Effector CD8-positive, alpha-beta T cell (primary cell): ENCODE results near the gene C12orf75.
"Not testable (repeated sequence)": the region's sequence is repeated elsewhere in the genome, so short reads cannot be mapped to it uniquely, and the experiment has no call there.

Experiments
- DNase-seq: peaks from one replicate; lab custom pipeline; 2025; lab: John Stamatoyannopoulos, UW

Gene C12orf75

DNA sequence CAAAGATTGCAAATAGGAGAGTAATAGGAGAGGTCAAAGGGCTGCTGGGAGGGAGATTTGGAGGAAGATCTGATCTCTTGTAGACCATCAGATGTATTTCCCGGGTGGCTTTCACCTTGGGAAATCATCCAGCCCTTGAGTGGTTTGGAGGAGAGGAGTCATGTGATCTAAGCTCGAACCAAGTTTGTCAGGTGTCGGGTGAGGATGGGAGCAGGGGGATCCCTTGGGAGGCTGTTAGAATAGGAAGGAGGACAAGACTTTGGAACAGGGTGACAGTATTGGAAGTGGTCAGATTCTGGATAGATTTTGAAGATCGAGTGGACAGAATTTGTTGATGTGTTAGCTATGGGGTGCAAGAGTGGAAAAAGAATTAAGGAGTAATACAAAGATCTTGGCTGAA is 46.6 kb downstream of the C12orf75 start:
- DNase-seq = no peak

GRCh38 chr12:105378911-105379310 is 48.4 kb downstream of the C12orf75 start:
- no peak for DNase-seq

DNA sequence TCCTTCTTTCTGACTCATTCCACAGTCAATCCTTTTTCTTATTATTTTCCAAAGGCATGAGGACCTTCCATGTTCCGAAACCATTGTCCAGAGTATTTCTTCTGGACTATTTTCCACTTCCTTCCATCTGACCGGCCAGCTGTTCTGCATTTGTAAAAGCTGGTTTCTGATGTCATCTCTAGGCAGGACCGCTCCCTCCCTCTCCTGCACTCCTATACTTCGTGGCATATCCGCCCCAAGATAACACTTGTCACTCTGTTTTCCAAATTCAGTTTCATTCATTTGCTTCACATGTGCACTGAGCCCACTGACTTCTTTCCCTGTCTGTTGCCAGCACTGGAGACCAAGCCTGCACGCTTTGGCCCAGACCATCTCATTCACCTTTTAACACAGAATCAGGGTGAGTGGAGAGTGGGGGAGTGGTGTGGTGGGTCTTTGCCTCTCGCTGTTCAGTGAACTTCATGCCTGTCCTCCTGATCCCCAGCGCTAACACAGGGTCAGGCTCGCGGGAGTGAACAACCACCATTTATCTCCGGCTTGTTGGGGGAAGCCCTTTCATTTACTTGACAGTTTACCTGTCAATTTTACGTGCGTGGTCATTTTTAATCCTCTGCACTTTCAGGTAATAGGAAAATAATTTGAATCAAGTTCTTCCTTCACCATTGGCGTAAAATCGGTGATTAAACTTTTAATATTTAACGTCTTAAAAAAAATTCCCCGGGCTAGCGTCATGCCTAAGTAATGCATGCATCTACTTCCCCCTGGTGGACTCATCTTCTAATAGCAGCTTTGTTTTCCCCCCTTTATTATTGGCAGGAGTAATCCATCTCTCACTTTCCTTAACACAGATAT is 52.5 kb downstream of the C12orf75 start:
- no peak for DNase-seq

GRCh38 chr12:105384220-105384619 is 53.7 kb downstream of the C12orf75 start:
- no peak for DNase-seq

- no peak for DNase-seq
Observed at GRCh38 chr12:105384916-105385535, 54.5 kb downstream of the C12orf75 start.

DNA sequence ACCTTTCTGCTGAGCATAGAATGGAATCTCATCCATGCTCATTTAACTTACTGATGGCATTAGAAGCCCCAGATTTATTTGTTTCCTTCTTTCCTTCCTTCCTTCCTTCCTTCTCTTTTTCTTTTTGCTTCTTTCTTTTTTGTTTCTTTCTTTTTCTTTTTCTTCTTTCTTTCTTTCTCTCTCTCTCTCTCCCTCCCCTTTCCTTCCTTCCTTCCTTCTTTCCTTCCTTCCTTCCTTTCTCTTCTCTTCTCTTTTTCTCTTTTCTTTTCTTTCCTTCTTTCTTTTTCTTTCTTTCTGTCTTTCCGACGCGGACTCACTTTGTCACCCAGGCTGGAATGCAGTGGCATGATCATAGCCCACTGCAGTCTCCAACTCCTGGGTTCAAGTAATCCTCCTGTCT is 55.9 kb downstream of the C12orf75 start:
- DNase-seq = no peak

DNA sequence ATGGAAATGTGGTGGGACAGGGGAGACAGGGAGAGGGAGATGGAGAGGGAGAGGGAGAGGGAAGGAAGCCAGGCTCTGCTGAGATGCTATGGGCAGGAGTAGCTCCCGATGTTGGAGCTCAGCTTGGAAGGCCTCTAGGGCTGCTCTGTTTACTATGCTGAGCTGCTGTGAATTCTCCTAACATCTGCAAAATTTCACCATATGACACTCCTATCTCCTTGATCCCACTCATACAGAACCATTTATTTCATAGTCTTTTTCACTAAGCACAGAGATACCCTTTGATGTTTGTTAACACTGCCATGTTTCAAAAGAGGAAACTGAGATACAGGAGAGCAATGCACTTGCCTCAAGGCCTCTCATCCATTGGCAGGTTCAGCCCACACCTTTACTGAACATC is 60.7 kb downstream of the C12orf75 start:
- DNase-seq = no peak

- no peak for DNase-seq
Observed at GRCh38 chr12:105393587-105393986, 63.1 kb downstream of the C12orf75 start.

DNA sequence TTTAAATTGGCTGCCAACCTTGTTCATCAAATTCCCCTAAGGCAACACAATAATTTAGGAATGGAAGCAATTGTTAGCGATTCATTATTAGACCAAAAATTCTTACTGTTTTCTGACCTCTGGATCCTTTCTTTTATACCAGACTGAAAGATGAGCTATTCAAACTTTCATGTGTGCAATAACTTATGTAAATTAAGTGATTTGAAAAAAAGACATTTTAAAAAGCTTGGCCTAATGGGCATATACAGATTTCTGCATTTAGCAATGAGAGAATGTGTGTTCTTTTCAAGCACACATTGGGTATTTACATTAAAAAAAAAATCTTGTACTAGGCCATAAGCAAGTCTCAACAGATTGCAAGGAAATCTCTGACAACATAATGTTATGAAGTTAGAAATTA is 65.5 kb downstream of the C12orf75 start:
- no peak for DNase-seq

- DNase-seq = no peak
Observed at GRCh38 chr12:105396983-105397382, 66.5 kb downstream of the C12orf75 start.

GRCh38 chr12:105398930-105399329 is 68.4 kb downstream of the C12orf75 start:
- no peak for DNase-seq

DNA sequence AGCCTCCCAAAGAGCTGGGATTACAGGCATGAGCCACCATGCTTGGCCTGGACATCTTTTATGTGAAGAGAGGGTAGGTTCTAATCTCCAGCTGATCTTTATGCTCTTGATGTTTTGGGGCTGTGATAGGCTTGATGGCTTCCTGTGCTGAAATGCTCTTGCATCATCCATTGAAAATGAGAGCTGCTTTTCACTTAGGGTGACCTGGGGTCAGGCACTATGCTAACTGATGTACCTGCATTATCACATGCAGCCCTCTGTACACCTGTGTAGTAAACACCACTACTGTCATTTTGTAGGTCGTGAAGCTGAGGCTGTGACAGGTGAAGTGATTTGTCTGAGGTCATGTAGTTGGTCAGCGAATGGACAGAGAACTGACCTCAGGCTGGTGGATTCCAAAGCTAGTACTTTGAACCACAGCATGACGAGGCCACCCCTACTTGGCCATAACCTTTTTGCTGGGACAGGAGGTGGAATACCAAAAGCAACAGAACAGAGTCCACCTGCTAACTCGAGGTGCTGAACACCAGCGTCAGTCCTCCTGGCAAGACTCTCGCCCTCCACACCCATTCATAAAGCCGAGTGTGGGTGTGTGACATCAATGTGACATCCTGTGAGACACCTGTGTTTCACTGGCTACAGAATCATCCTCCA is 69.1 kb downstream of the C12orf75 start:
- no peak for DNase-seq

DNA sequence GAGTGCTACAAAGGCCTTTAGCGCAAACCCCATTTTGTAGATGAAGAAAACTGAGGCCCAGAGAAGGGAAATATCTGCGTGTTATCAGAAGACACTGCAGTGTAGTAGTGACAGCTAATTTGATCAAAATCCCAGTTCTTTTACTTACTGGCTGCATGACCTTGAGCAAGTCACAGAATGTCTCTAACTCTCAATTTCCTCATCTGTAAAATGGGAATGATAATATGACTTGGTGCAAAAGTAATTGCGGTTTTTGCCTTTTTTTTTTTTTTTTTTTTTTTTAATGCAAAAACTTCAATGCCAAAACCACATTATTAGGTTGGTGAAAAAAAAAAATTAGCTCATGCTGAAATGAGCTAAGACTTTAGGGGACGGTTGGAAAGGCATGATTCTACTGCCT is 69.7 kb downstream of the C12orf75 start:
- DNase-seq = no peak

DNA sequence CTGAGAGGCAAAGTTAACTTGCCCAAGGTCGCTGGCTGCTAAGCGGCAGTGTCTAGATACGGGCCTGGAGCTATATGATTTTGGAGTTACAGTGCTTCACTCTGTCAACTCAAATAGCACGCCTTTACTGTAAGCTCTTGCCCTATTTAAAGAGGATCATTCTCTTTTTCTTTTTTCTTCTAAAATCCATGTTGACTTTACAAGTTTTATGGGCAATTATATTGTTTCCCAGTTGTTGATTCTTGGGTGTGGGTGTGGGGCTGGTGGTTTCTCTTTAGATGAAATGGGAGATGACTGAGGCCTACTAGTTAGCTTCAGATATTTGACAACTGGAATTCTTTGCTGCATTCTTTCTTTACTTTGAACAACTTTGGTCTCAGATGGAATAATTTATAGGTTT is 70.7 kb downstream of the C12orf75 start:
- no peak for DNase-seq

- DNase-seq = no peak
Observed at GRCh38 chr12:105402366-105402765, 71.9 kb downstream of the C12orf75 start.

DNA sequence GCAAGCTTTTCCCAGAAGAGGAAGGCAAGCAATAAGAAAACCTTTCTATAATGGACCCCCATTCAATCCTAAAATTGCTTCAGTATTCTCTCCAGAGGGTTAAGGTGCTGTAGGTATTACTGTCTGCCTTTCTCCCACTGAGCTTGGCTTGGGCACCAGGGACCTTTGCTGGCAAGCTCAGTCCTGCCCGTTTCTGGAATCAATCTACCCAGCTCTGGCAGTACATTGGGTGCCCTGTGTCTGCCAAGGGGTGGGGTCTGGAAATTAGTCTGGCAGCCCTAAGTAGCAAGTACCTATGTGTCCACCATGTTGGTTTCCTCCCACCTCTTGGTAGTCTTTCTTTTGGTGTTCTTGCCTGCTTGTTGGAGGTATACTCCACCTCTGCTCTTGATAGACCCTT is 72.6 kb downstream of the C12orf75 start:
- no peak for DNase-seq

DNA sequence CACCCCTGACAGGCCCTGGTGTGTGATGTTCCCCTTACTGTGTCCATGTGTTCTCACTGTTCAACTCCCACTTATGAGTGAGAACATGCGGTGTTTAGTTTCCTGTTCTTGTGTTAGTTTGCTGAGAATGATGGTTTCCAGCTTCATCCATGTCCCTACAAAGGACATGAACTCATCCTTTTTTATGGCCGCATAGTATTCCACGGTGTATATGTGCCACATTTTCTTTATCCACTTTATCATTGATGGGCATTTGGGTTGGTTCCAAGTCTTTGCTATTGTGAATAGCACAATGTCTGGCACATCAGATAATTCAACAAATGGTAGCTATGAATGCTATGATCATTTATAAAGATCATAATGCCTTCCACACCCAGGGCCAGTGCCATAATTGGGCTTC is 73.6 kb downstream of the C12orf75 start:
- DNase-seq = not testable (repeated sequence)

- DNase-seq = no peak
Observed at GRCh38 chr12:105406497-105406896, 76.0 kb downstream of the C12orf75 start.

GRCh38 chr12:105409279-105409678 is 78.8 kb downstream of the C12orf75 start:
- no peak for DNase-seq

- DNase-seq = no peak
Observed at GRCh38 chr12:105409801-105410471, 79.4 kb downstream of the C12orf75 start.

GRCh38 chr12:105413911-105414487 is 83.5 kb downstream of the C12orf75 start:
- DNase-seq = no peak

DNA sequence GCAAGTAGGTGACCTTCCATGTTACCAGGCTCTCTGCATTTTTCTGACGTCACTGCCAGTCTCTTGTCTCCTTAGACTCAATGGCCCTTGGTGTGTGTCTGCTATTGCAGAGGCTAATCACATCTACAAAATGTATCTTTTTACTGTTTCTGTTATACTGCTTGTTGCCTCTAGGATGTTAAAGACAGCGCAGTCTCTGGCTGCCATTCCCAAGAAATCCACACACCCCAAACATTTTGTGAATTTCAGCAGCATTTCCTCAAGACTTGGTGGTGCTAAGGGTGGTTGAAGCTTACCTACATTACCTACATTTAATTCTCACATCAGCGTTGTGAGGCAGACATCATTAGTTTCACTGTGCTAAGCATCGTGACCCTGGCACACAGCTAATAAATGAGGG is 87.2 kb downstream of the C12orf75 start:
- no peak for DNase-seq
